Activated naive CD4-positive, alpha-beta T cell treated with anti-CD3 and anti-CD28 coated beads for 36 hours (primary cell): ENCODE results near the gene ZMPSTE24. TPM values are rescaled to one million over a fixed set of nuclear protein-coding genes. Genes with fewer than 3 reads are reported as not detected.

Source experiments
- CTCF ChIA-PET: fragments of 350-600 bp; sonication (Branson Sonifier 250); formaldehyde crosslinking; loops from one replicate; lab custom pipeline; 2021; ENCODE audit warnings: antibody characterized with exemption; lab: Charles Lee
- DNase-seq: peaks from one replicate; pipeline ENCODE4 v3.0.0-alpha.2; 2020
- H3K27ac Mint-ChIP-seq: one replicate; pipeline ENCODE4 v1.8.0; 2021; ENCODE audit warnings: mild to moderate bottlenecking, mixed read lengths
- H3K27me3 Mint-ChIP-seq: one replicate; pipeline ENCODE4 v1.8.0; 2021; ENCODE audit warnings: low read depth, mixed read lengths
- H3K36me3 Mint-ChIP-seq: one replicate; pipeline ENCODE4 v1.8.0; 2021; ENCODE audit warnings: low read depth, mixed read lengths
- H3K4me1 Mint-ChIP-seq: one replicate; pipeline ENCODE4 v1.8.0; 2021; ENCODE audit warnings: low read depth, mixed read lengths
- H3K4me3 Mint-ChIP-seq: one replicate; pipeline ENCODE4 v1.8.0; 2021; ENCODE audit warnings: mild to moderate bottlenecking, moderate library complexity, mixed read lengths
- H3K9me3 Mint-ChIP-seq: one replicate; pipeline ENCODE4 v1.8.0; 2021; ENCODE audit warnings: mixed read lengths
- intact Hi-C: fragments of 100-400 bp; cut with micrococcal nuclease; formaldehyde crosslinking; loops from one replicate; pipeline ENCODE4 v1.15.1; 2023
- total RNA-seq, 2 experiments: library from RNA; stranded (reverse); gene quantifications; one replicate each; pipeline ENCODE4 v1.2.3, GENCODE V29; 2021

The ZMPSTE24 gene
- total RNA-seq, 2 experiments from 2014 or later: 13.2 to 14.7 TPM

GRCh38 chr1:40306296-40306695 is 48.3 kb downstream of the ZMPSTE24 start:
- no peak for DNase-seq
- Mint-ChIP-seq H3K27ac (no peak overlapping the region), H3K27me3 (no peaks in the 10 kb centered on the region), H3K4me3 (no peak overlapping the region), H3K4me1 (no peaks in the 10 kb centered on the region), H3K9me3 (no peaks in the 10 kb centered on the region), H3K36me3 (no peaks in the 10 kb centered on the region)
- intact Hi-C loops: no loop called here
- CTCF ChIA-PET: interaction anchor here (0.8 to 1.5 kb wide), 3 partner anchors 9 to 153 kb away, joined by 3 to 10 read pairs (median 5); no protein-coding TSS in a partner anchor

- Mint-ChIP-seq H3K4me1 (no peaks in the 10 kb centered on the region), H3K27me3 (no peaks in the 10 kb centered on the region), H3K9me3 (no peaks in the 10 kb centered on the region), H3K36me3 (no peaks in the 10 kb centered on the region), H3K4me3 (no peak overlapping the region), H3K27ac (no peak overlapping the region)
- no peak for DNase-seq
- intact Hi-C loops: no loop called here
- CTCF ChIA-PET: no interaction called here
Measured at GRCh38 chr1:40307186-40307585, 49.1 kb downstream of the ZMPSTE24 start.

- Mint-ChIP-seq H3K4me1 (peaks cover 6% of the 10 kb centered on the region), H3K27me3 (no peaks in the 10 kb centered on the region), H3K4me3 (no peak overlapping the region), H3K27ac (no peak overlapping the region), H3K36me3 (no peaks in the 10 kb centered on the region), H3K9me3 (no peaks in the 10 kb centered on the region)
- intact Hi-C loops: no loop called here
- CTCF ChIA-PET: interaction anchor here (0.7 kb wide), 1 partner anchor 185 kb away, joined by 4 read pairs; no protein-coding TSS in a partner anchor
- no peak for DNase-seq
Measured at GRCh38 chr1:40308036-40308727, 50.1 kb downstream of the ZMPSTE24 start.

- Mint-ChIP-seq H3K36me3 (no peaks in the 10 kb centered on the region), H3K27me3 (no peaks in the 10 kb centered on the region), H3K4me3 (no peak overlapping the region), H3K4me1 (peaks cover 11% of the 10 kb centered on the region), H3K27ac (no peak overlapping the region), H3K9me3 (no peaks in the 10 kb centered on the region)
- DNase-seq: no peak
- CTCF ChIA-PET: interaction anchor here (1.6 kb wide), 1 partner anchor 157 kb away, joined by 8 read pairs; no protein-coding TSS in a partner anchor
- intact Hi-C loops: no loop called here
Measured at GRCh38 chr1:40309374-40310128, 51.5 kb downstream of the ZMPSTE24 start.

GRCh38 chr1:40310129-40310461 is 52.1 kb downstream of the ZMPSTE24 start:
- no peak for DNase-seq
- H3K4me3 Mint-ChIP-seq: no peak overlapping the region
- H3K4me1 Mint-ChIP-seq: peaks cover 14% of the 10 kb centered on the region
- no peak overlapping the region for H3K27ac Mint-ChIP-seq
- no peaks in the 10 kb centered on the region for H3K27me3 Mint-ChIP-seq
- no peaks in the 10 kb centered on the region for H3K36me3 Mint-ChIP-seq
- no peaks in the 10 kb centered on the region for H3K9me3 Mint-ChIP-seq
- CTCF ChIA-PET: interaction anchor here (1.6 kb wide), 1 partner anchor 158 kb away, joined by 8 read pairs; no protein-coding TSS in a partner anchor
- intact Hi-C loops: no loop called here

GRCh38 chr1:40310983-40311642 is 53.1 kb downstream of the ZMPSTE24 start:
- Mint-ChIP-seq H3K4me1 (peaks cover 19% of the 10 kb centered on the region), H3K36me3 (no peaks in the 10 kb centered on the region), H3K27me3 (no peaks in the 10 kb centered on the region), H3K9me3 (no peaks in the 10 kb centered on the region), H3K27ac (no peak overlapping the region), H3K4me3 (no peak overlapping the region)
- no peak for DNase-seq
- intact Hi-C loops: no loop called here
- CTCF ChIA-PET: interaction anchor here (0.5 to 1.6 kb wide), 4 partner anchors 20 to 159 kb away, joined by 3 to 8 read pairs (median 4); no protein-coding TSS in a partner anchor

GRCh38 chr1:40311692-40312091 is 53.7 kb downstream of the ZMPSTE24 start:
- no peaks in the 10 kb centered on the region for H3K27me3 Mint-ChIP-seq
- intact Hi-C loops: no loop called here
- no peaks in the 10 kb centered on the region for H3K9me3 Mint-ChIP-seq
- H3K36me3 Mint-ChIP-seq: no peaks in the 10 kb centered on the region
- H3K27ac Mint-ChIP-seq: no peak overlapping the region
- H3K4me3 Mint-ChIP-seq: no peak overlapping the region
- CTCF ChIA-PET: interaction anchor here (0.6 to 1.1 kb wide), 3 partner anchors 20 to 157 kb away, joined by 3 to 4 read pairs (median 4); no protein-coding TSS in a partner anchor
- H3K4me1 Mint-ChIP-seq: peaks cover 20% of the 10 kb centered on the region
- DNase-seq: no peak

- Mint-ChIP-seq H3K36me3 (no peaks in the 10 kb centered on the region), H3K4me1 (peaks cover 23% of the 10 kb centered on the region), H3K9me3 (no peaks in the 10 kb centered on the region), H3K4me3 (no peak overlapping the region), H3K27ac (no peak overlapping the region), H3K27me3 (peaks cover 1% of the 10 kb centered on the region)
- DNase-seq: peak; percentile 57
- intact Hi-C loops: no loop called here
- CTCF ChIA-PET: interaction anchor here (0.6 to 9.1 kb wide), 3 partner anchors 25 to 1025 kb away, joined by 3 to 134 read pairs (median 4); no protein-coding TSS in a partner anchor
Measured at GRCh38 chr1:40312238-40313205, 54.5 kb downstream of the ZMPSTE24 start.

GRCh38 chr1:40313329-40313957 is 55.4 kb downstream of the ZMPSTE24 start:
- peak overlapping the region; percentile 21 for H3K27ac Mint-ChIP-seq
- peaks cover 7% of the 10 kb centered on the region for H3K27me3 Mint-ChIP-seq
- H3K9me3 Mint-ChIP-seq: no peaks in the 10 kb centered on the region
- intact Hi-C loops: no loop called here
- CTCF ChIA-PET: interaction anchor here (0.6 to 9.1 kb wide), 5 partner anchors 24 to 1026 kb away, joined by 3 to 134 read pairs (median 3); no protein-coding TSS in a partner anchor
- DNase-seq: no peak
- H3K4me3 Mint-ChIP-seq: no peak overlapping the region
- no peaks in the 10 kb centered on the region for H3K36me3 Mint-ChIP-seq
- H3K4me1 Mint-ChIP-seq: peaks cover 26% of the 10 kb centered on the region

- no peaks in the 10 kb centered on the region for H3K36me3 Mint-ChIP-seq
- peaks cover 28% of the 10 kb centered on the region for H3K4me1 Mint-ChIP-seq
- H3K27me3 Mint-ChIP-seq: peaks cover 7% of the 10 kb centered on the region
- no peak overlapping the region for H3K4me3 Mint-ChIP-seq
- H3K9me3 Mint-ChIP-seq: no peaks in the 10 kb centered on the region
- CTCF ChIA-PET: interaction anchor here (0.5 to 9.1 kb wide), 22 partner anchors 10 to 423 kb away, joined by 3 to 134 read pairs (median 4); partner anchors contain the start of genes PPT1 and SMAP2
- no peak for DNase-seq
- H3K27ac Mint-ChIP-seq: peak overlapping the region; percentile 21
- intact Hi-C loops: loop anchor here (2.0 kb wide), 2 partner anchors 49 to 235 kb away; no protein-coding TSS in a partner anchor
Measured at GRCh38 chr1:40313958-40314720, 56.1 kb downstream of the ZMPSTE24 start.
